HL-60 (cell line): ENCODE measurements around the gene ADAMTS14.

Source experiments
- DNase-seq, 2 experiments: peaks; one replicate each; pipeline ENCODE4 v3.0.0-alpha.2; 2010 to 2020; ENCODE audit warnings: low read depth in 1 of 2, low spot score in 1 of 2
- H3K27ac ChIP-seq: fragments of 250-450 bp; sonication (Bioruptor Pico); replicated peaks from 2 replicates; pipeline ENCODE4 v1.5.1; 2020; ENCODE audit warnings: mild to moderate bottlenecking, moderate library complexity
- H3K27me3 ChIP-seq: fragments of 250-450 bp; sonication (Bioruptor Pico); 2 replicates; pipeline ENCODE4 v1.5.1; 2021; ENCODE audit warnings: mild to moderate bottlenecking, moderate library complexity; ENCODE audit not compliant: insufficient read depth, poor library complexity, severe bottlenecking
- H3K4me3 ChIP-seq: replicated peaks from 2 replicates; pipeline ENCODE4 v1.5.1; 2011; ENCODE audit warnings: mild to moderate bottlenecking, control low read depth, low read length; ENCODE audit not compliant: insufficient read depth
- GABPA ChIP-seq: IDR thresholded peaks from 2 replicates; pipeline ENCODE4 v1.6.1; 2012; ENCODE audit warnings: low read depth
- POLR2AphosphoS5 ChIP-seq: IDR thresholded peaks from 2 replicates; pipeline ENCODE4 v1.6.1; 2012; ENCODE audit warnings: low read depth
- SPI1 ChIP-seq: IDR thresholded peaks from 2 replicates; pipeline ENCODE4 v1.6.1; 2012; ENCODE audit warnings: low read depth, mild to moderate bottlenecking, borderline replicate concordance
- TF ChIP-seq, protein P1 (sequence below): IDR thresholded peaks from 2 replicates; pipeline ENCODE4 v1.6.1; 2012; ENCODE audit warnings: low read depth; ENCODE audit not compliant: insufficient replicate concordance
- TF ChIP-seq, protein P2 (sequence below): IDR thresholded peaks from one replicate; pipeline ENCODE4 v1.5.1; 2011; ENCODE audit warnings: low read length, control low read depth, inconsistent platforms; ENCODE audit not compliant: insufficient read depth

Gene ADAMTS14

DNA sequence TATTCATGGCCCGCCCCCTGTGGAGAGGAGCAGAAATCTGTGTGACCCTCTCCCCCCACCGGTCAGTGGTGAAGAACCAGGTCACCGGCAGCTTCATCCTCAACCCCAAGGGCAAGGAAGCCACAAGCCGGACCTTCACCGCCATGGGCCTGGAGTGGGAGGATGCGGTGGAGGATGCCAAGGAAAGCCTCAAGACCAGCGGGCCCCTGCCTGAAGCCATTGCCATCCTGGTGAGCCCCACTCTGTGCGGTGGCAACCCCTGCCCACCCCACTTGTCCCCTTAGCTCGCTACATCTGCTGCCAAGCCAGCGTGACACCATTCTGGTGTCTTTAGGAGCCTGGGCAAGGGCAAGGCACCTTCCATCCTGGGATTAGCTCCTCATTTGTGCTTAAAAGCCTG is 77.5 kb downstream of the ADAMTS14 start:
- no peak for DNase-seq
- TF ChIP-seq, protein P1, sequence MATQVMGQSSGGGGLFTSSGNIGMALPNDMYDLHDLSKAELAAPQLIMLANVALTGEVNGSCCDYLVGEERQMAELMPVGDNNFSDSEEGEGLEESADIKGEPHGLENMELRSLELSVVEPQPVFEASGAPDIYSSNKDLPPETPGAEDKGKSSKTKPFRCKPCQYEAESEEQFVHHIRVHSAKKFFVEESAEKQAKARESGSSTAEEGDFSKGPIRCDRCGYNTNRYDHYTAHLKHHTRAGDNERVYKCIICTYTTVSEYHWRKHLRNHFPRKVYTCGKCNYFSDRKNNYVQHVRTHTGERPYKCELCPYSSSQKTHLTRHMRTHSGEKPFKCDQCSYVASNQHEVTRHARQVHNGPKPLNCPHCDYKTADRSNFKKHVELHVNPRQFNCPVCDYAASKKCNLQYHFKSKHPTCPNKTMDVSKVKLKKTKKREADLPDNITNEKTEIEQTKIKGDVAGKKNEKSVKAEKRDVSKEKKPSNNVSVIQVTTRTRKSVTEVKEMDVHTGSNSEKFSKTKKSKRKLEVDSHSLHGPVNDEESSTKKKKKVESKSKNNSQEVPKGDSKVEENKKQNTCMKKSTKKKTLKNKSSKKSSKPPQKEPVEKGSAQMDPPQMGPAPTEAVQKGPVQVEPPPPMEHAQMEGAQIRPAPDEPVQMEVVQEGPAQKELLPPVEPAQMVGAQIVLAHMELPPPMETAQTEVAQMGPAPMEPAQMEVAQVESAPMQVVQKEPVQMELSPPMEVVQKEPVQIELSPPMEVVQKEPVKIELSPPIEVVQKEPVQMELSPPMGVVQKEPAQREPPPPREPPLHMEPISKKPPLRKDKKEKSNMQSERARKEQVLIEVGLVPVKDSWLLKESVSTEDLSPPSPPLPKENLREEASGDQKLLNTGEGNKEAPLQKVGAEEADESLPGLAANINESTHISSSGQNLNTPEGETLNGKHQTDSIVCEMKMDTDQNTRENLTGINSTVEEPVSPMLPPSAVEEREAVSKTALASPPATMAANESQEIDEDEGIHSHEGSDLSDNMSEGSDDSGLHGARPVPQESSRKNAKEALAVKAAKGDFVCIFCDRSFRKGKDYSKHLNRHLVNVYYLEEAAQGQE, result no peak
- TF ChIP-seq, protein P2, sequence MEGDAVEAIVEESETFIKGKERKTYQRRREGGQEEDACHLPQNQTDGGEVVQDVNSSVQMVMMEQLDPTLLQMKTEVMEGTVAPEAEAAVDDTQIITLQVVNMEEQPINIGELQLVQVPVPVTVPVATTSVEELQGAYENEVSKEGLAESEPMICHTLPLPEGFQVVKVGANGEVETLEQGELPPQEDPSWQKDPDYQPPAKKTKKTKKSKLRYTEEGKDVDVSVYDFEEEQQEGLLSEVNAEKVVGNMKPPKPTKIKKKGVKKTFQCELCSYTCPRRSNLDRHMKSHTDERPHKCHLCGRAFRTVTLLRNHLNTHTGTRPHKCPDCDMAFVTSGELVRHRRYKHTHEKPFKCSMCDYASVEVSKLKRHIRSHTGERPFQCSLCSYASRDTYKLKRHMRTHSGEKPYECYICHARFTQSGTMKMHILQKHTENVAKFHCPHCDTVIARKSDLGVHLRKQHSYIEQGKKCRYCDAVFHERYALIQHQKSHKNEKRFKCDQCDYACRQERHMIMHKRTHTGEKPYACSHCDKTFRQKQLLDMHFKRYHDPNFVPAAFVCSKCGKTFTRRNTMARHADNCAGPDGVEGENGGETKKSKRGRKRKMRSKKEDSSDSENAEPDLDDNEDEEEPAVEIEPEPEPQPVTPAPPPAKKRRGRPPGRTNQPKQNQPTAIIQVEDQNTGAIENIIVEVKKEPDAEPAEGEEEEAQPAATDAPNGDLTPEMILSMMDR, result no peak
- TF ChIP-seq SPI1, result no peak
- no peak for TF ChIP-seq GABPA
- no peak for TF ChIP-seq POLR2AphosphoS5
- H3K27me3 ChIP-seq, result no peaks in the 10 kb centered on the region
- H3K27ac ChIP-seq, result no peak overlapping the region
- no peak overlapping the region for H3K4me3 ChIP-seq

DNA sequence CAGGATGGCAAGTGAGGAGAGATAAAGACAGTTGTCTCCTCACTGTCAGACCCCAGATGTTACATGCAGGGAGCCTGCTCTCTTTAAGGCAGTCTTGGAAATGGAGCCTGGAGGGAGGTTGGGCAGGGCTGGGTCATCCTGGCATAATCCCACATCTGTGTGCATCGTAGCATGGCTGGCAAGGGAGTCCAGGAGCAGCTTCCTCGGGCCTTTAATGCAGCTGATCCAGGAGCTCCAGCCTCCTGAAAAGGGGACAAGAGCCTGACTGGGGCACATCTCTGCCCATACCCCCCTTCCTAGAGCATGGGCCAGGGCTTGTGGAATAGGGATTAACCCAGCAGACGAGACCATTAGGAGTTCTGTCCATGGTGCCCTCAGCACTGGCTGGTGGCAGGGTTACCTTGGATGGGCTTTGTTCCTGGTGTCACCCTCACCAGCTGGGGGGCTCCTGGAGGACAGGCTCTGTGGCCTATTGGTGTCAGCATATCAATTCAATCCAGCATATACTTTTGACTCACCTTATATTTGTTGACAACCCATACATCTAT is 77.9 kb downstream of the ADAMTS14 start:
- no peak overlapping the region for H3K4me3 ChIP-seq
- TF ChIP-seq POLR2AphosphoS5 (no peak), GABPA (no peak), SPI1 (no peak)
- TF ChIP-seq, protein P2, result no peak
- TF ChIP-seq, protein P1, result no peak

DNA sequence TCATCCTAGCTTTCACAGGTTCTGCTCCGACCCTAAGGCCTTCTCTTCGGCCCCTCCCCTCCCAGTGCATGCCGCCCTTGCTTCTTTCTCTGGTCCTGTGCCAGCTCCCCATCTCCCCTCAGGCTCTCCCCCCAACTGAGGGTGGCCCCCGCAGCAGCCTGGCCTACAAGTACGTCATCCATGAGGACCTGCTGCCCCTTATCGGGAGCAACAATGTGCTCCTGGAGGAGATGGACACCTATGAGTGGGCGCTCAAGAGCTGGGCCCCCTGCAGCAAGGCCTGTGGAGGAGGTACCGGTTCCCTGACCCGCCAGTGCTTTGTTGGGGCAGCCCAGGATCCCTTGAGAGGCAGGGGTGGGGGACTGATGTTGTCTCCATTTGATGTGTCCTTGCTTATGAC is 79.0 kb downstream of the ADAMTS14 start:
- no peaks in the 10 kb centered on the region for H3K27me3 ChIP-seq
- no peak overlapping the region for H3K27ac ChIP-seq
- H3K4me3 ChIP-seq, result no peak overlapping the region
- no peak for TF ChIP-seq SPI1
- no peak for TF ChIP-seq POLR2AphosphoS5
- TF ChIP-seq, protein P2, result no peak
- TF ChIP-seq, protein P1, result no peak
- no peak for TF ChIP-seq GABPA
- no peak for DNase-seq

More for the DNA sequence above, 77.9 kb downstream of the ADAMTS14 start:
- Histone ChIP-seq H3K27me3 (no peaks in the 10 kb centered on the region), H3K27ac (no peak overlapping the region)
- no peak for DNase-seq
